ENCODE data around the gene SCAPER. TPM values are rescaled to one million over a fixed set of nuclear protein-coding genes. Genes with fewer than 3 reads are reported as not detected.

The SCAPER gene
- total RNA-seq, 2 donors from 2014 or later, result 15.2 to 17.8 TPM

- H3K27ac ChIP-seq, result no peak within 1 kb of the TSS
- intact Hi-C loops (cut with DNase I), result no loop called here
- no peaks in the 10 kb centered on the region for H3K36me3 ChIP-seq
- peak; percentile 78 for DNase-seq
- H3K27me3 ChIP-seq, result peaks cover 77% of the 10 kb centered on the region
- H3K4me1 ChIP-seq, result peaks cover 31% of the 10 kb centered on the region
- H3K9me3 ChIP-seq, result no peaks in the 10 kb centered on the region
- H3K4me3 ChIP-seq, result peak within 1 kb of the TSS; percentile 25
- TF ChIP-seq CTCF (IDR thresholded peaks at IDR 0.05), result no peak
- peak within 1 kb of the TSS; percentile 36 to 62 for H3K9ac ChIP-seq (ENCODE audit: low read depth in 2 of 2, low read length in 2 of 2)
Observed at GRCh38 chr15:76336254-76337058, 568.7 kb downstream of the SCAPER start, which contains the start of gene ISL2. Gene ISL2 (plus strand): TSS chr15:76336773. CDS start chr15:76336884, 111 bp downstream.

GRCh38 chr15:76335307-76336253, 569.6 kb downstream of the SCAPER start:
- Histone ChIP-seq H3K27ac (no peak overlapping the region), H3K9me3 (no peaks in the 10 kb centered on the region), H3K36me3 (no peaks in the 10 kb centered on the region), H3K4me1 (peaks cover 24% of the 10 kb centered on the region), H3K9ac (ENCODE audit: low read depth in 2 of 2, low read length in 2 of 2) (peak overlapping the region in 1 of 2 donors; percentile 39), H3K4me3 (peak overlapping the region; percentile 25), H3K27me3 (peaks cover 68% of the 10 kb centered on the region)
- TF ChIP-seq CTCF (IDR thresholded peaks at IDR 0.05), result no peak
- intact Hi-C loops (cut with DNase I), result no loop called here
- DNase-seq, result no peak

GRCh38 chr15:76334438-76335306, 570.5 kb downstream of the SCAPER start:
- intact Hi-C loops (cut with DNase I), result no loop called here

GRCh38 chr15:76333720-76334437, 571.3 kb downstream of the SCAPER start:
- DNase-seq, result no peak
- peaks cover 51% of the 10 kb centered on the region for H3K27me3 ChIP-seq
- H3K27ac ChIP-seq, result no peak overlapping the region
- H3K36me3 ChIP-seq, result no peaks in the 10 kb centered on the region
- H3K9me3 ChIP-seq, result no peaks in the 10 kb centered on the region
- intact Hi-C loops (cut with DNase I), result loop anchor here (2.0 kb wide), 1 partner anchor 143 kb away; no protein-coding TSS in a partner anchor
- no peak overlapping the region for H3K4me3 ChIP-seq
- TF ChIP-seq CTCF (IDR thresholded peaks at IDR 0.05), result no peak
- peaks cover 11% of the 10 kb centered on the region for H3K4me1 ChIP-seq
- H3K9ac ChIP-seq (ENCODE audit: low read depth in 2 of 2, low read length in 2 of 2), result no peak overlapping the region

More at GRCh38 chr15:76334438-76335306, 570.5 kb downstream of the SCAPER start:
- no peak for TF ChIP-seq CTCF (IDR thresholded peaks at IDR 0.05)
- Histone ChIP-seq H3K9me3 (no peaks in the 10 kb centered on the region), H3K27ac (no peak overlapping the region), H3K36me3 (no peaks in the 10 kb centered on the region), H3K27me3 (peaks cover 59% of the 10 kb centered on the region), H3K9ac (ENCODE audit: low read depth in 2 of 2, low read length in 2 of 2) (no peak overlapping the region), H3K4me3 (peak overlapping the region; percentile 25), H3K4me1 (peaks cover 15% of the 10 kb centered on the region)
- DNase-seq, result no peak
